H9 (cell line): ENCODE measurements around the gene MRM1. TPM values are rescaled to one million over a fixed set of nuclear protein-coding genes. Genes with fewer than 3 reads are reported as not detected.

ENCODE experiments used
- DNase-seq: peaks from one replicate; pipeline ENCODE4 v3.0.0-alpha.2; 2017
- H2AFZ ChIP-seq: one replicate; pipeline ENCODE4 v1.6.1; 2013; ENCODE audit warnings: mild to moderate bottlenecking, low read length, control low read depth, moderate library complexity
- H2AK5ac ChIP-seq: 2 replicates; pipeline ENCODE4 v1.6.1; 2013; ENCODE audit warnings: low read length, control low read depth, mixed read lengths; ENCODE audit not compliant: insufficient read length
- H2BK120ac ChIP-seq: one replicate; pipeline ENCODE4 v1.6.1; 2013; ENCODE audit warnings: low read depth, mild to moderate bottlenecking, low read length, control low read depth, inconsistent platforms; ENCODE audit not compliant: poor library complexity, severe bottlenecking
- H2BK12ac ChIP-seq: 2 replicates; pipeline ENCODE4 v1.6.1; 2013; ENCODE audit warnings: low read length, control low read depth, mixed read lengths, low read depth; ENCODE audit not compliant: insufficient read length
- H2BK15ac ChIP-seq: 2 replicates; pipeline ENCODE4 v1.6.1; 2013; ENCODE audit warnings: low read depth, low read length, control low read depth
- H2BK20ac ChIP-seq: one replicate; pipeline ENCODE4 v1.6.1; 2013; ENCODE audit warnings: low read depth, mild to moderate bottlenecking, low read length, control low read depth, inconsistent platforms; ENCODE audit not compliant: poor library complexity, severe bottlenecking
- H2BK5ac ChIP-seq: 2 replicates; pipeline ENCODE4 v1.6.1; 2013; ENCODE audit warnings: low read length, control low read depth, mixed read lengths; ENCODE audit not compliant: insufficient read length
- H3K14ac ChIP-seq: 2 replicates; pipeline ENCODE4 v1.6.1; 2013; ENCODE audit warnings: low read length, control low read depth; ENCODE audit not compliant: insufficient read depth
- H3K18ac ChIP-seq: 2 replicates; pipeline ENCODE4 v1.6.1; 2013; ENCODE audit warnings: low read depth, mild to moderate bottlenecking, mixed read lengths, low read length, control low read depth; ENCODE audit not compliant: insufficient read length
- H3K23ac ChIP-seq: 2 replicates; pipeline ENCODE4 v1.6.1; 2013; ENCODE audit warnings: low read length, control low read depth, mixed read lengths, low read depth; ENCODE audit not compliant: insufficient read length
- H3K23me2 ChIP-seq: 2 replicates; pipeline ENCODE4 v1.6.1; 2013; ENCODE audit warnings: low read depth, mild to moderate bottlenecking, mixed read lengths, low read length, control low read depth; ENCODE audit not compliant: insufficient read length, poor library complexity, severe bottlenecking
- H3K27ac ChIP-seq: 2 replicates; pipeline ENCODE4 v1.5.1; 2013; ENCODE audit warnings: low read length, control low read depth, mixed read lengths, low read depth; ENCODE audit not compliant: insufficient read length
- H3K27me3 ChIP-seq: 2 replicates; pipeline ENCODE4 v1.6.1; 2013; ENCODE audit warnings: low read length, control low read depth, inconsistent platforms; ENCODE audit not compliant: insufficient read depth
- H3K4ac ChIP-seq: 2 replicates; pipeline ENCODE4 v1.6.1; 2013; ENCODE audit warnings: low read depth, mild to moderate bottlenecking, control low read depth, inconsistent platforms, low read length, moderate library complexity
- H3K4me1 ChIP-seq: 2 replicates; pipeline ENCODE4 v1.6.1; 2013; ENCODE audit warnings: low read length, control low read depth, inconsistent platforms; ENCODE audit not compliant: insufficient read depth
- H3K4me2 ChIP-seq: 2 replicates; pipeline ENCODE4 v1.6.1; 2013; ENCODE audit warnings: low read length, control low read depth, mixed read lengths; ENCODE audit not compliant: insufficient read length, insufficient read depth
- H3K56ac ChIP-seq: 2 replicates; pipeline ENCODE4 v1.6.1; 2013; ENCODE audit warnings: low read depth, mild to moderate bottlenecking, mixed read lengths, low read length, control low read depth; ENCODE audit not compliant: insufficient read length
- H3K79me1 ChIP-seq: 2 replicates; pipeline ENCODE4 v1.6.1; 2013; ENCODE audit warnings: low read depth, mild to moderate bottlenecking, moderate library complexity, low read length, control low read depth, inconsistent platforms; ENCODE audit not compliant: insufficient read depth, poor library complexity, severe bottlenecking
- H3K79me2 ChIP-seq: 2 replicates; pipeline ENCODE4 v1.6.1; 2013; ENCODE audit warnings: low read length, control low read depth, inconsistent platforms; ENCODE audit not compliant: insufficient read depth
- H3K9ac ChIP-seq: 2 replicates; pipeline ENCODE4 v1.6.1; 2013; ENCODE audit warnings: low read length, control low read depth, mixed read lengths; ENCODE audit not compliant: insufficient read length; ENCODE audit errors: extremely low read depth
- H3K9me3 ChIP-seq: one replicate; pipeline ENCODE4 v1.6.1; 2013; ENCODE audit warnings: low read depth, low read length, inconsistent platforms; ENCODE audit not compliant: control insufficient read depth
- H3T11ph ChIP-seq: one replicate; pipeline ENCODE4 v1.6.1; 2013; ENCODE audit warnings: mild to moderate bottlenecking, low read length, control low read depth, inconsistent platforms
- H4K20me1 ChIP-seq: one replicate; pipeline ENCODE4 v1.6.1; 2013; ENCODE audit not compliant: control insufficient read depth, insufficient read length, insufficient read depth
- H4K5ac ChIP-seq: 2 replicates; pipeline ENCODE4 v1.6.1; 2013; ENCODE audit warnings: low read depth, mild to moderate bottlenecking, mixed read lengths, low read length, control low read depth; ENCODE audit not compliant: insufficient read length
- H4K8ac ChIP-seq: replicated peaks from 2 replicates; pipeline ENCODE4 v1.6.1; 2013; ENCODE audit warnings: low read length, control low read depth, mixed read lengths, low read depth; ENCODE audit not compliant: insufficient read length
- H4K91ac ChIP-seq: 2 replicates; pipeline ENCODE4 v1.6.1; 2013; ENCODE audit warnings: low read depth, mild to moderate bottlenecking, moderate library complexity, mixed read lengths, low read length, control low read depth; ENCODE audit not compliant: insufficient read length
- H3K27ac Mint-ChIP-seq, 3 experiments: 2 replicates in 2 of 3; 3 replicates in 1 of 3; pipeline ENCODE4 v1.8.0; 2020 to 2021; ENCODE audit warnings: mixed read lengths in 3 of 3, mild to moderate bottlenecking in 1 of 3, moderate library complexity in 1 of 3
- H3K27me3 Mint-ChIP-seq: 2 replicates; pipeline ENCODE4 v1.8.0; 2021; ENCODE audit warnings: low read depth, mild to moderate bottlenecking, moderate library complexity, mixed read lengths
- H3K36me3 Mint-ChIP-seq, 3 experiments: 2 replicates in 2 of 3; 3 replicates in 1 of 3; pipeline ENCODE4 v1.8.0; 2020 to 2021; ENCODE audit warnings: low read depth in 3 of 3, mixed read lengths in 3 of 3; ENCODE audit not compliant: insufficient read depth in 1 of 3
- H3K4me1 Mint-ChIP-seq, 2 experiments: 2 replicates each; pipeline ENCODE4 v1.8.0; 2020; ENCODE audit warnings: mixed read lengths in 2 of 2
- H3K4me3 Mint-ChIP-seq, 2 experiments: 2 replicates in 1 of 2; 3 replicates in 1 of 2; pipeline ENCODE4 v1.8.0; 2020 to 2021; ENCODE audit warnings: mild to moderate bottlenecking in 2 of 2, mixed read lengths in 2 of 2, moderate library complexity in 1 of 2
- H3K9me3 Mint-ChIP-seq, 2 experiments: 2 replicates in 1 of 2; 3 replicates in 1 of 2; pipeline ENCODE4 v1.8.0; 2020; ENCODE audit warnings: mild to moderate bottlenecking in 2 of 2, mixed read lengths in 2 of 2, moderate library complexity in 1 of 2
- CTCF ChIP-seq: fragments of 200-600 bp; sonication (generic); conservative IDR thresholded peaks from 3 replicates; pipeline ENCODE4 v1.8.0; 2021; ENCODE audit warnings: antibody characterized with exemption, mild to moderate bottlenecking
- WGBS: extraction: QIAGEN DNeasy Blood & Tissue Kit; methylation state at CpG from one replicate; pipeline ENCODE4 v1.1.7; 2013; ENCODE audit warnings: missing lambda C conversion rate, low lambda C conversion rate, mixed read lengths; ENCODE audit not compliant: insufficient read length; ENCODE audit errors: extremely low coverage; 5-methylcytosine and 5-hydroxymethylcytosine counted together
- total RNA-seq: library from RNA; stranded (reverse); gene quantifications from 2 replicates; pipeline ENCODE4 v1.2.1, GENCODE V29; 2021

The MRM1 gene
- total RNA-seq, 1 experiment from 2014 or later: 10.3 TPM

GRCh38 chr17:36650096-36650775 is 48.9 kb downstream of the MRM1 start:
- Histone ChIP-seq H3K79me1 (no peaks in the 10 kb centered on the region), H2AK5ac (no peak overlapping the region), H3K9me3 (no peaks in the 10 kb centered on the region), H3K4me1 (peaks cover 4% of the 10 kb centered on the region; the same call in 1 of the 2 replicates), H4K8ac (no peak overlapping the region), H3K79me2 (no peaks in the 10 kb centered on the region), H4K20me1 (no peaks in the 10 kb centered on the region), H3K4me2 (no peak overlapping the region), H3K18ac (no peak overlapping the region), H3T11ph (no peak overlapping the region), H2AFZ (no peak overlapping the region), H3K4ac (no peak overlapping the region), H3K9ac (no peak overlapping the region), H2BK12ac (no peak overlapping the region), H2BK120ac (no peak overlapping the region), H2BK5ac (no peak overlapping the region), H3K27me3 (no peaks in the 10 kb centered on the region), H3K27ac (no peak overlapping the region), H4K91ac (no peak overlapping the region), H2BK15ac (no peak overlapping the region), H4K5ac (no peak overlapping the region), H3K23ac (no peak overlapping the region), H3K14ac (no peak overlapping the region), H3K56ac (no peak overlapping the region), H2BK20ac (no peak overlapping the region), H3K23me2 (no peaks in the 10 kb centered on the region)
- Mint-ChIP-seq H3K4me3 (peak overlapping the region in 1 of 2 experiments; percentile 14; a peak in 1 of 5 replicates), H3K9me3 (no peaks in the 10 kb centered on the region; a peak in 1 of 5 replicates), H3K36me3 (no peaks in the 10 kb centered on the region), H3K27ac (no peak overlapping the region), H3K4me1 (peaks cover 24 to 51% of the 10 kb centered on the region in 2 experiments), H3K27me3 (peaks cover 31% of the 10 kb centered on the region)
- no peak for TF ChIP-seq CTCF
- DNase-seq: no peak
- WGBS: no CpG with 5 or more reads among the region's 9 CpGs
